Measurements from ENCODE around the gene SDC4.
A peak's percentile ranks its signal among the peaks of the same experiment; 100 is the strongest.

Gene SDC4, protein sequence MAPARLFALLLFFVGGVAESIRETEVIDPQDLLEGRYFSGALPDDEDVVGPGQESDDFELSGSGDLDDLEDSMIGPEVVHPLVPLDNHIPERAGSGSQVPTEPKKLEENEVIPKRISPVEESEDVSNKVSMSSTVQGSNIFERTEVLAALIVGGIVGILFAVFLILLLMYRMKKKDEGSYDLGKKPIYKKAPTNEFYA

DNA sequence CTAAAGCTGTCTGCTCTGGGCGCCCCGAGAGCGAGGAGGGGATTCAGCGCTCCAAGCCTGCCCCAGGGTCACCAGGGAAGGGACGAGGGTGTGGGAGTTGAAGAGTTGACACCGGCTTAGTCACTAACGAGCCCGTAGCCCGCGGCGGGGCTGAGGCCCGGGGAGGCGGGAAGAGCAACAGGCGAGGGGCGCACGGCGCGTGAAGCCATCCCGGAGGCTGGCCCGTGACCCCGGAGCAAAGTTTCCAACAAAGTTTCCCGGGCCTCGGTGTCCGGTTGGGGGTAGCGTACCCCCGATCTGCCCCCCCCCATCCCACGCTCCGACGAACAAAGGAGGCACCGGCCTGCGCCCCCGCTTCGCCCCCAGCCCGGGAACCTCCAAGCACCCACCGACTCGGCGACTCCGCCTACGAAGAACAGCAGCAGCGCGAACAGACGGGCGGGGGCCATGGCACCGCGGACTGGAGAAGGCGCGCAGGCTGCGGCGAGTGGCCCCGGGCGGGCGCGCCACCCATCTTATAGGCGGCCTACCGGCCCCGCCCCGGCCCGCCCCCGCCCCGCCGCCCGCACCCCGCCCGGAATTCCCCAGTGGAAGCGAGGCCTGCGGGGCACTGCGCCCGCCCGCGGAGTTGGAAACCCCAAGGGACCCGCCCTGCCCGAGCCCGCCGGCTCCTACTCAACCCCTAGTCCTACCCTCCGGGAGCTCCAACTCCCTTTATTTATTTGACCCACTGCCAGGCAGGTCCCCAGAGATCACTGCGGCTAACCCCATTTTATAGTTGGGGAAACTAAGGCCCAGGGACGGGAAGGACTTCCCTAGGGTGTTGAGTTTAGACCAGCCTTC, at the start of gene SDC4:
Gene SDC4 (minus strand): TSS at position 489 of the 843 bp plus-strand sequence. CDS start 40 bp downstream, at position 449.
- no peak within 1 kb of the TSS for H3K27ac Mint-ChIP-seq
- no peaks in the 10 kb centered on the region for H3K9me3 Mint-ChIP-seq

DNA sequence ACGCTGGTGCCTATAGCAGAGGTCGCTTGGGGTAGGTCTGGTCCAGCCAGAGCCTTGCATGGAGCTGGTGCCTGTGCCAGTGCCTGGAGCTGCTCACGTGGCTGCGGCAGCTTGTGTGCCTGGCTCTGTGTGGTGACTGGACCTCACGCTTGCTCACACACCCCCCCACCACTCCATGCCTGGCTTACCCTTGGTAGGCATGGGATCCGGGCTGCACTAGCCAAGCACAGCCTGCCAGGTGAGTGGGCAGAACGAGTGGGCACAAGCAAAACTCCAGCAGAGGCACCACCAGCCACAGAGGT, 46.8 kb upstream of the SDC4 start:
- H3K4me3 Mint-ChIP-seq = no peak overlapping the region
- H3K4me1 Mint-ChIP-seq = no peaks in the 10 kb centered on the region
- H3K27me3 Mint-ChIP-seq = no peaks in the 10 kb centered on the region
- no peak overlapping the region for H3K27ac Mint-ChIP-seq
- peaks cover 13% of the 10 kb centered on the region for H3K36me3 Mint-ChIP-seq
- H3K9me3 Mint-ChIP-seq = peaks cover 9% of the 10 kb centered on the region

More for the DNA sequence above, at the start of gene SDC4:
- peak within 1 kb of the TSS; percentile 86 for H3K4me3 Mint-ChIP-seq
- H3K4me1 Mint-ChIP-seq = peaks cover 10% of the 10 kb centered on the region
- H3K36me3 Mint-ChIP-seq = no peaks in the 10 kb centered on the region
- peaks cover 4% of the 10 kb centered on the region for H3K27me3 Mint-ChIP-seq

GRCh38 chr20:45394221-45395113, 46.2 kb upstream of the SDC4 start:
- peaks cover 12% of the 10 kb centered on the region for H3K36me3 Mint-ChIP-seq
- H3K9me3 Mint-ChIP-seq = peaks cover 3% of the 10 kb centered on the region
- H3K27ac Mint-ChIP-seq = no peak overlapping the region
- no peaks in the 10 kb centered on the region for H3K27me3 Mint-ChIP-seq
- H3K4me3 Mint-ChIP-seq = no peak overlapping the region
- no peaks in the 10 kb centered on the region for H3K4me1 Mint-ChIP-seq

- peaks cover 10% of the 10 kb centered on the region for H3K36me3 Mint-ChIP-seq
- H3K27me3 Mint-ChIP-seq = no peaks in the 10 kb centered on the region
- H3K27ac Mint-ChIP-seq = peak overlapping the region; percentile 17
- no peaks in the 10 kb centered on the region for H3K4me1 Mint-ChIP-seq
- no peaks in the 10 kb centered on the region for H3K9me3 Mint-ChIP-seq
- H3K4me3 Mint-ChIP-seq = no peak overlapping the region
These were observed 44.5 kb upstream of the SDC4 start for GRCh38 chr20:45392733-45393132.

GRCh38 chr20:45391559-45391958, 43.3 kb upstream of the SDC4 start:
- H3K4me3 Mint-ChIP-seq = no peak overlapping the region
- H3K9me3 Mint-ChIP-seq = no peaks in the 10 kb centered on the region
- no peaks in the 10 kb centered on the region for H3K27me3 Mint-ChIP-seq
- peaks cover 16% of the 10 kb centered on the region for H3K36me3 Mint-ChIP-seq
- H3K4me1 Mint-ChIP-seq = peaks cover 5% of the 10 kb centered on the region
- H3K27ac Mint-ChIP-seq = no peak overlapping the region

- no peak overlapping the region for H3K4me3 Mint-ChIP-seq
- H3K36me3 Mint-ChIP-seq = peaks cover 16% of the 10 kb centered on the region
- peaks cover 5% of the 10 kb centered on the region for H3K4me1 Mint-ChIP-seq
- no peaks in the 10 kb centered on the region for H3K9me3 Mint-ChIP-seq
- H3K27me3 Mint-ChIP-seq = no peaks in the 10 kb centered on the region
- no peak overlapping the region for H3K27ac Mint-ChIP-seq
These were observed 42.7 kb upstream of the SDC4 start for GRCh38 chr20:45390931-45391330.

- H3K4me3 Mint-ChIP-seq = no peak overlapping the region
- H3K36me3 Mint-ChIP-seq = peaks cover 18% of the 10 kb centered on the region
- H3K27ac Mint-ChIP-seq = peak overlapping the region; percentile 46
- H3K27me3 Mint-ChIP-seq = no peaks in the 10 kb centered on the region
- peaks cover 8% of the 10 kb centered on the region for H3K4me1 Mint-ChIP-seq
- no peaks in the 10 kb centered on the region for H3K9me3 Mint-ChIP-seq
These were observed 39.0 kb upstream of the SDC4 start for GRCh38 chr20:45387274-45387673.

GRCh38 chr20:45378191-45378590, 30.0 kb upstream of the SDC4 start, which contains the start of gene TP53TG5:
Gene TP53TG5, minus strand, starts transcription at chr20:45378325. Its CDS starts 89 bp downstream, at chr20:45378236.
- H3K27ac Mint-ChIP-seq = no peak within 1 kb of the TSS

DNA sequence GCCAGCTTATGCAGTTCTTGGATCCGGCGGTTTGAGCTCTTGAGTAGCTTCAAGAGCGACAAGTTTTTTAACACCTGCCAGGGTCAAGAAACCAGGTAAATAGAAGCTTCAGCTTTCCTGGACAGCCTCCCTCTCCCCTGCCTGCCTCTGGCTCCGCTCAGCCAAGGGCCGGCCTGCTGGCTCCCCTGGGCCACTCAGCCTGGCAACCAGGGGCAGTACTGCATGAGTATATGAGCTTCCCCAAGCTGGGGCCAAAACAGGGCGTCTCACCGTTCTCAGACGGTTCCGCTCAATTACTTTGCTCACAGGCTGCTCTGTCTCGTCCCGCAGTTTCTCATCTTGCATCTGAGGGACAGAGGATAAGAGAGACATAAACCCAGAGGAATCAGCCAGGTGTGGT, 29.0 kb upstream of the SDC4 start:
- H3K4me3 Mint-ChIP-seq = no peak overlapping the region
- peaks cover 2% of the 10 kb centered on the region for H3K36me3 Mint-ChIP-seq
- no peaks in the 10 kb centered on the region for H3K27me3 Mint-ChIP-seq
- H3K27ac Mint-ChIP-seq = no peak overlapping the region
- peaks cover 27% of the 10 kb centered on the region for H3K4me1 Mint-ChIP-seq
- H3K9me3 Mint-ChIP-seq = no peaks in the 10 kb centered on the region

More at GRCh38 chr20:45378191-45378590, 30.0 kb upstream of the SDC4 start, which contains the start of gene TP53TG5:
- Mint-ChIP-seq H3K4me3 (no peak within 1 kb of the TSS), H3K27me3 (no peaks in the 10 kb centered on the region), H3K9me3 (no peaks in the 10 kb centered on the region), H3K4me1 (peaks cover 24% of the 10 kb centered on the region), H3K36me3 (peaks cover 4% of the 10 kb centered on the region)

DNA sequence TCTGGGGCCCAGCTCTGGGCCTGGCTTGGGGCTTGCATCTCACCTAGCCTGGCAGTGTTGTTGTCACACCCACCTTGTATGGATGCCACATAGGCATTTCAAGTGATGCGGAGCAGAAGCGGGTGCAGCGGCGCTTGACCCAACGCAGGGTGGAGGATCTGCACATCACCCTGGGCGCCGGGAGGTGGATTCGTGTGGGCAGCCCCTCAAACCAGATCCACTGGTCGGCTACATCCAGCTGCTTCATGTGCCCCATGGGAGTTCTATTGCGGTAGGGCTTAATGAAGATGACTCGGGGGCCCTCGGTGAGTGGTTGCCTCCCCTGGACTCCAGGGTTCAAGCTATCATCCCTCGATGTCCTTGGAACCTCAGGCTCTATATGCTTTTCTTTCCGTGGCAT, 26.7 kb upstream of the SDC4 start:
- H3K4me1 Mint-ChIP-seq = peaks cover 47% of the 10 kb centered on the region
- H3K36me3 Mint-ChIP-seq = peaks cover 2% of the 10 kb centered on the region
- no peaks in the 10 kb centered on the region for H3K27me3 Mint-ChIP-seq
- no peaks in the 10 kb centered on the region for H3K9me3 Mint-ChIP-seq
- no peak overlapping the region for H3K4me3 Mint-ChIP-seq
- no peak overlapping the region for H3K27ac Mint-ChIP-seq

- H3K27ac Mint-ChIP-seq = peak overlapping the region; percentile 35
These were observed 25.9 kb upstream of the SDC4 start for GRCh38 chr20:45374101-45374467.

GRCh38 chr20:45373353-45374100, 25.3 kb upstream of the SDC4 start:
- peak overlapping the region; percentile 84 for H3K27ac Mint-ChIP-seq
- peak overlapping the region; percentile 83 for H3K4me3 Mint-ChIP-seq
- H3K27me3 Mint-ChIP-seq = no peaks in the 10 kb centered on the region
- H3K36me3 Mint-ChIP-seq = peaks cover 2% of the 10 kb centered on the region
- peaks cover 48% of the 10 kb centered on the region for H3K4me1 Mint-ChIP-seq
- H3K9me3 Mint-ChIP-seq = no peaks in the 10 kb centered on the region

More at GRCh38 chr20:45374101-45374467, 25.9 kb upstream of the SDC4 start:
- H3K9me3 Mint-ChIP-seq = no peaks in the 10 kb centered on the region
- peaks cover 2% of the 10 kb centered on the region for H3K36me3 Mint-ChIP-seq
- peak overlapping the region; percentile 83 for H3K4me3 Mint-ChIP-seq
- H3K27me3 Mint-ChIP-seq = no peaks in the 10 kb centered on the region
- peaks cover 48% of the 10 kb centered on the region for H3K4me1 Mint-ChIP-seq

GRCh38 chr20:45372646-45373352, 24.6 kb upstream of the SDC4 start:
- H3K4me1 Mint-ChIP-seq = peaks cover 55% of the 10 kb centered on the region
- peak overlapping the region; percentile 84 for H3K27ac Mint-ChIP-seq
- no peaks in the 10 kb centered on the region for H3K36me3 Mint-ChIP-seq
- H3K27me3 Mint-ChIP-seq = no peaks in the 10 kb centered on the region
- H3K4me3 Mint-ChIP-seq = peak overlapping the region; percentile 83
- no peaks in the 10 kb centered on the region for H3K9me3 Mint-ChIP-seq

DNA sequence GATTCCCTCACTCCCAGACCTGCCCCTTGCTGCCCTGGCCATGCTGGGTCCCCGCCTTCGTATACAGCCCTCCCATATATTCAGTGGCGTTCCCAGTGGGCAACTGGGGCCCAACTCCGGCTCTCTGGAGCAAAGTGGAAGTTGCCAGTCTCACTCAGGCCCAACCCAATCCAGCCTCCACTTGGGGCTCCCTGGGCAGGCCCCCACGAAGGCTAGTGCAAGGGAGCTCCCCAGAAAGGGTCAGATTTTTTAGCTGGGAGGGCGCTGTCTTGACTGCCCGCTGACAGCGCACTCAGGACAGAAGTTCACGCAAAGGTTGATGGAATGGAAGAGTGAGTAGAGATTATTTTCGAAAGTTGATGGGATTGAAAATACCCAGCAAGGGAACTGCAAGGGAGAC, 24.0 kb upstream of the SDC4 start:
- Mint-ChIP-seq H3K27me3 (no peaks in the 10 kb centered on the region), H3K4me1 (peaks cover 61% of the 10 kb centered on the region), H3K36me3 (no peaks in the 10 kb centered on the region), H3K9me3 (no peaks in the 10 kb centered on the region), H3K27ac (peak overlapping the region; percentile 38), H3K4me3 (peak overlapping the region; percentile 63)
